D721Med (cell line): ENCODE results near the gene CBX1.
A peak's percentile ranks its signal among the peaks of the same experiment; 100 is the strongest.

ENCODE experiments used
- DNase-seq: peaks from one replicate; pipeline ENCODE4 v3.0.0; 2011; ENCODE audit warnings: low spot score; ENCODE audit not compliant: insufficient read length
- FAIRE-seq: peaks from 2 replicates; lab custom pipeline; 2011; peaks lifted over from hg19 to GRCh38; lab: Jason Lieb, UNC
- CTCF ChIP-seq: IDR thresholded peaks from 2 replicates; pipeline ENCODE4 v1.5.1; 2012; ENCODE audit warnings: mild to moderate bottlenecking, control low read depth; ENCODE audit not compliant: insufficient read depth; ENCODE audit errors: missing control alignments

The CBX1 gene

GRCh38 chr17:48048384-48049126, 52.7 kb downstream of the CBX1 start:
- DNase-seq (no peak), FAIRE-seq (no peak)
- TF ChIP-seq CTCF = no peak

- TF ChIP-seq CTCF = no peak
- no peak for FAIRE-seq
- DNase-seq = peak; percentile 59
Observed at GRCh38 chr17:48047741-48048383, 53.4 kb downstream of the CBX1 start, which contains the start of gene NFE2L1. TSS of gene NFE2L1 (plus strand) at chr17:48048359. CDS start at chr17:48051119, 2,760 bp downstream.

- FAIRE-seq (no peak), DNase-seq (no peak)
- TF ChIP-seq CTCF = no peak
Observed at GRCh38 chr17:48047113-48047740, 54.1 kb downstream of the CBX1 start.

GRCh38 chr17:48046296-48046695, 55.0 kb downstream of the CBX1 start:
- TF ChIP-seq CTCF = no peak
- FAIRE-seq (no peak), DNase-seq (no peak)

- DNase-seq (no peak), FAIRE-seq (no peak)
- TF ChIP-seq CTCF = no peak
Observed at GRCh38 chr17:48045316-48046001, 55.8 kb downstream of the CBX1 start.

GRCh38 chr17:48044851-48045250, 56.4 kb downstream of the CBX1 start:
- FAIRE-seq = no peak
- TF ChIP-seq CTCF = no peak

More at GRCh38 chr17:48044851-48045250, 56.4 kb downstream of the CBX1 start:
- no peak for DNase-seq
